SIG-M5 treated with dmso at 0.1 percent for 504 hours (cell line): ENCODE measurements around the gene SLC25A33.
A peak's percentile ranks its signal among the peaks of the same experiment; 100 is the strongest.
"Not testable (repeated sequence)": the region's sequence is repeated elsewhere in the genome, so short reads cannot be mapped to it uniquely, and the experiment has no call there.

Experiments used
- DNase-seq: peaks from one replicate; lab custom pipeline; 2025; ENCODE audit not compliant: unreplicated experiment; lab: John Stamatoyannopoulos, UW

Gene SLC25A33

DNA sequence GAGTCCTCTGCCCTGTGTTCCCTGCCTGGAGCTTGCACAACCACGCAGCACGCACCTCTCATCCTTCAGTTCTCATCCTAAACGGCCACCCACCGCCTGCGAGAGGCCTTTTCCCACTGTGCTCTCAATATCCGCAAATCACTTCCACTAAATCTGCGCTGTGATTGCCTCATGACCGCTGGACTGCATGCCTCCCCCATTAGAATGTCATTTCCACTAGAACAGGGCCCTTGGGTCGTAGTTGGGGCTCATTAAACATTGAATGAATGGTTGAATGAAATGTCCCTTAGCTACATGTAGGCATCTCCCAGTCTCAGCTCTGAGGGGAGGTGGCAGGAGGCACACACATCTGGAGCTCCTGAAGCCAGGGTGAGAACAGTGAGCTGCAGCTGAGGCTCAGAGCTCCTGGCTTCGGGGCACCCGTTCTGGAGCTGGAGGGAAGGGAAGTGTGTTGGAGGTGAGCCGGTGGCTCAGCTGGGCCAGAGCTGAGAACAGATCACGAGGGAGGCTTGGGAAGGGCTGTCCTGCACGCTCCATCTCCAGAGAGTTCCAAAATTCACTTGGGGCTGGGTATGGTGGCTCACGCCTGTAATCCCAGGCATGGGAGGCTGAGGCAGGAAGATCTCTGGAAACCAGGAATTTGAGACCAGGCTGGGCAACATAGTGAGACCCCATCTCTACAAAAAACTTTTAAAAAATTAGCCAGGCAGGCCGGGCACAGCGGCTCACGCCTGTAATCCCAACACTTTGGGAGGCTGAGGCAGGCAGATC is 79.8 kb downstream of the SLC25A33 start:
- DNase-seq = no peak

DNA sequence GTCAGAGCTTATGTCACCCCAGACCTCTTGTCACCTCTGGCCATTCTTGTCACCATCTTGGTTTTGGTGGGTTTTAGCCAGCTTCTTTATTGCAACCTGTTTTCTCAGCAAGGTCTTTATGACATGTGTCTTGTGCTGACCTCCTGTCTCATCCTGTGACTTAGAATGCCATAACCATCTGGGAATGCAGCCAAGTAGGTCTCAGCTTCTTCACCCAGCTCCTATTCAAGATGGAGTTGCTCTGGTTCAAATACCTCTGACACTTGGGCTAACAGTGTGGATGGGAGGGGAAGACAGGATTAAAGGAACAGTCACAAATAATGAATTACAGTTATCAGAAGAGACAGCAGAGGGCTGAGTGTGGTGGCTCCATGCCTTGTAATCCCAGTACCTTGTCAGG is 81.8 kb downstream of the SLC25A33 start:
- DNase-seq = no peak

DNA sequence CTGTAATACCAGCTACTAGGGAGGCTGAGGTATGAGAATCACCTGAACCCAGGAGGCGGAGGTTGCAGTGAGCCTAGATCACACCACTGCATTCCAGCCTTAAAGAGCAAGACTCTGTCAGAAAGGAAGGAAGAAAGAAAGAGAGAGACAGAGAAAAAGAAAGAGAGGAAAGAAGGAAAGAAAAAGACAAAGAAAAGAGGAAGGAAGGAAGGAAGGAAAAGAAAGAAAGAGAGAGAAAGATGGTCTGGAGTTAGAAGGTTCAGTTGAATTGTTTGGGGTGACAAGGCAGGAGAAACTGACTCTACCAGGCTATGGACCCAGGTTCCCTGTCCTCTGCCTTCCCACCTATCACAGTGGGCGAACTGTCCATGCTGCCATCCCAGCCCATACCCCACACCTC is 84.8 kb downstream of the SLC25A33 start:
- no peak for DNase-seq

DNA sequence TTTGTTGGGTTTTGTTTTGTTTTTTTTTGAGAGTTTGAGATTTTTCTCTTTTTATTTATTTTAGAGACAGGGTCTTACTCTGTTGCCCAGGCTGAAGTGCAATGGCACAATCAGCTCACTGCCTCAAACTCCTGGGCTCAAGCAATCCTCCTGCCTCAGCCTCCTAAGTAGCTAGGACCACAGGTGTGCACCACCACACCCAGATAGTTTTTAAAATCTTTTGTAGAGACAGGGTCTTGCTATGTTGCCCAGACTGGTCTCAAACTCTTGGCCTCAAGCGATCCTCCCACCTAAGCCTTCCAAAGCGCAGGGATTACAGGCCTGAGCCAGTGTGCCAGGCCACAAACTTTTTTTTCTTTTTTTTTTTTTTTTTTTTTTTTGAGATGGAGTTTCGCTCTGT is 85.8 kb downstream of the SLC25A33 start:
- DNase-seq = not testable (repeated sequence)

DNA sequence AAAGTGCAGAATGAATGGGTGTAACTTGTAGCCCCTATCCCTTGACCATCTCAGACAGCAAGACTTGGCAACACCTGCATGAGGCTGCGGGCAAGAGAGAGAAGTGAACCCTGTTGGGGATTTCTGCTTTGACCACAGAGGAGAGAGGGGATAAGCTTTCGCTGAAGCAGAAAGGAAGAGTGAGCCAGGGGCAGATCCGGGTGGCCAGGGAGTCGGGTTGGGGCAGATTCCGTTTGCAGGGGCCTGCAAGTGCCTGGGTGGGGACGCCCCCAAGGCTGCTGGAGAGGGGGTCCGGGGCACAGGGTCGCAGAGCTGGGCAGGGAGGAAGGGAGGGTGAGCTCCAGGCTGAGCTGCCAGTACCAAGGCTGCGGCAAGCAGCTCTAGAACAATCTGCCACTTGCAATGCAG is 86.9 kb downstream of the SLC25A33 start:
- DNase-seq = no peak

DNA sequence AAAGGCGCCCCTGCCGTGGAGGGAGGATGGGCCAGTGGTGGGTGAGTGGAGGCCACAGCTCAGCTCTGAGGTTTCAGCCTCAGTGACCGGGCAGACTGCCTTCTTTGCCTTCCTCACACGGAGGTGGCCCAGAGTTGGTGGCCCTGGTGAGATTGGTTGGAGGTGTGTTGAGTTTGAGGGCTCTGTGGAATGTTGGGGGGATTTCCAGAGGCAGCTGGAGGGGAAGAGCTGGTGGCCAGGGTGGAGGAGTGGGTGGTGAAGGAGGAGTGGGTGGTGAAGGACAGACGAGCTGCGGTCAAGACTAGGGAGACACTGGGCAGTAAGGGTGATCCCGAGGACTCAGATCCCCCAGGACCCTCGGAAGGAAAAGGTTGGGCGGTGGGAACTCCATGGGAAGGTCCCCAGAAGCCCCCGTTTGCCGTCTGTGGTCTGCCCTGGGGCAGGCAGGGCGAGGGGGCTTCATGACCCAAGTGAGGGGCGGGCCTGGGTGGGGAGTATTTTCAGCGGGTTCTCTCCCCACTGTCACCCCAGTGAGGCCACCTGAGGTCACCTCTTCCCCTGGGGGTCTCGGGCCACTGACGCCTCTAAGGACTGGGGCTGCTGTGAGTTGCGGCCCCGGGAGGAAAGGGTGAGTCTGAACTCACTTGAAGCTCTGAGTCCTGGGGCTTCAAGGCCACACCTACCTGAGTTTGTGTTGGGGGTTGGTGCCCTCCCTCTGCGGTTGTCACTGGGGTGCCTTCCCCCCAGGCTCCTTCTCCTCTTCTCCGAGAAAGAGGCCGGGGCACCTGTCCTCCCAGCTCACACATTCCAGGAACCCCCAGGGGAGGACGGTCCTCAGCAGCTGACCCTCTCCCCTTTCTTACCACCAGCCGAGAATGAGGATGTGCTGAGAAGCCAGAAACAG is 89.5 kb downstream of the SLC25A33 start:
- no peak for DNase-seq

DNA sequence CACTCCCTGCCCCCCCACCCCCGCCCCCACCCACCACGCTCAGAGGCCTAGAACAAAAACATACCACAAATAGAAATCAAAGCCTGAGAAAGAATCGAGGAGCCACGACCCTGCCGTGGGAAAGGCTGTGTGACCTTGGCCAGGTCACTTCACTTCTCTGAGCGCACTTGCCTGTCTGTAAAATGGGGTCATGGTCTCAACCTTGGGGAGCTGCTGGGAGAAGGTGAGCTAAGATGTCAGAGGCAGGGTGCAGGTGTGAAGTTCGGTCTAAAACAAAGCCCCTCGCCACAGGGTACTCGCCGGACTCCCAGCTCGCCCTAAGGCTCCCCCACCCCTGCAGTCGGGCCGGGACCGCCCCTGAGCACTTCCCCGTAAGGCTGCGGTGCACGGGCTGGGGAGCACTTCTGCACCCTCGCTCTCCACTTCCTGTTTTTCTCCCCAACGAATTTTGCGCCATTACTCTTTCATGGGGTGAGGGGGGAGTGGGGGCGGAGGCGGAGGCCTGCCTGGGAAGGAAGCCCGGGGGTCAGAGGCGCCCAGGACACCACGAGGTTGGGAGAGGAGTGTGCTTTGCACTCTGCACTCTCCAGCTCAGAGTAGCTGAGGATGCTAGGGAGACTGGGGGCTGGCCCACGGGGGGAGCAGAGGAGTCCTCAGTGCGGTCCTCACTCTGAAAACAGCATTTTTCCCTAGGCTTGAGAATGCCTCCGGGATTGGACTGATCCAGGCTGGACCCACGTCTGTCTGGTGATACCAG is 90.4 kb downstream of the SLC25A33 start:
- peak; percentile 89 for DNase-seq

DNA sequence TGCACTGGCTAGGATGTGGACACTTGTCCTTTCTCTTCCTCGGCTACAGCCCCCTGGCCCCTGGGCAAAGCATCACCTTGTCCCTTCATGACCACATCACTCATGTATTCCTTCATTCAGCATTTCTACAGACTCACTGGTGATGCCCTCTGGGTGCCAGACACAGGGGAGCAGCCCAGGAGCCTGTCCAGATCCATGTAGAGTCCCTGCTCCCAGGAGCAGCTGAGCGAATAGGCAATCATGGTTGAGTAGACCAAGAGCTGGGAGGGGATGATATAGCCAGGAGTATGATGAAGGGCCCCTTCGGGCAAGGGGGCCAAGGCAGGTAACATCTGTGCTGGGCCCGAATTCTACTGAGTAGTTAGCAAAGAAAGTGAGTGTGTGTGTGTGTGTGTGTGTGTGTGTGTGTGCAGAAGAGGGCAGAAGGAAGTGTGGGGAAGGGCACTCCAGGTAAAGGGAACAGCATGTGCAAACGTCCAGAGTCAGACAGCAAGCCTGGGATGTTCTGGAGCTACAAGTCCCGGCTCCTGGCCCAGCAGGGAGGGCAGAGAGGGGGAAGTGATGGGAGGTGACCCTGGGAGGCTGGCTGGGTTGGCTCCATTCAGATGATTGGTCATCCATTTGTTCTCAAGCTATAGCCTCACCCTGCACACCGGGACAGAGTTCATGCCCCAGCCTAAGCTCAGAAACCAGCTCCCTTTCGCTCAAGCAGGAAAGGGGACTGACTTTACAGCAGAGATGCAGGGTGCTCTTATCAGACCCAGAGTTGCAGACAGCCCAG is 91.3 kb downstream of the SLC25A33 start:
- no peak for DNase-seq

DNA sequence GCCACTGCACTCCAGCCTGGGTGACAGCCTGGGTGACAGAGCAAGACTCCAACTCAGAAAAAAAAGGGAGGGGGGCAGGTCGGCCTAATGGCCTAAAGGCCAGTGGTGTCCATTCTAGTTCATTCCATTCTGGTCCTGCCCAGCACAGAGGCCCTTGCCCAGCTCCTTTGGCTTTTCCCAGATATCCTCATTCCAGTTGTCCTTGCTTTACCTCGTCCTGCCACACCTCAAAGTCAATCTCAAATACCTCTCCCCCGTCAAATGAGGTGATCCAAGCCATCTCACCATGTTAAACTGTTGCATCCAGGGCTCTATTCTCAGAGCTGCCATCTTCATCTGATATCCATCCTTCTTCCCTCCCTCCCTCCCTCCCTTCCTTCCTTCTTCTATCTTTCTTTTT is 92.3 kb downstream of the SLC25A33 start:
- no peak for DNase-seq

DNA sequence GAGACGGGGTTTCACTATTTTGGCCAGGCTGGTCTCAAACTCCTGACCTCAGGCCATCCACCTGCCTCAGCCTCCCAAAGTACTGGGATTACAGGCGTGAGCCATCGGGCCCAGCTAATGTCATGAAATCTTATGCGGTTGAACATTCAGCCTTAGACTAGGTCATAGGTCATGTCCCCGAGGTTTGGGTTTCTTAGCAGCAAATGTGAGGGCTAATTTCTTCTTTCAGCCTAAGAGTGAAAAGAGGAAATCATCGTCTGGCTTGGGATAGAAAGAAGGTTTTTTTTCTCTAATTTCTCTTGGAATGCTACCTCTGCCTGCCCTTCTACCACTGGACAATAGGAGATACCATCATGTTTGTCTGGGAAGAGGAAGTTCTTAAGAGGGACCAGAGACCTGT is 94.2 kb downstream of the SLC25A33 start:
- DNase-seq = no peak

DNA sequence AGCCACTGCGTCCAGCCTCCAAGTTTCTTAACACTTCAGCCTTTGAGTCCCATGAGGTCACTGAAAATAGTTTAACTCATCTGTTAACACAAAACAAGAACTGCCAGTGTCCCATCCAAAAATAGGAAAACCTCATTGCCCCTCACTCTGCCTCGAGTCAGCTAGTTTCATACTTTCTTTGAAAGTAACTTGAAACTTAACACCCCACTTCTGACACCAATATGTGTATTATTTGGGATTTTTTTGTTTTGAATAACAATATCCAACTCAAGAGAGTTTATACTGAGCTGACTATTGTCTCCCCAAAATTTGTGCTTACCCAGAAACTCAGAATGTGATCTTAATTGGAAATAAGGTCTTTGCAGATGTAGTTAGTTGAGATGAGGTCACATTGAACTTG is 95.3 kb downstream of the SLC25A33 start:
- DNase-seq = no peak
